HCT116 (cell line): ENCODE measurements around the gene SLC12A5. TPM values are rescaled to one million over a fixed set of nuclear protein-coding genes. Genes with fewer than 3 reads are reported as not detected.

Experiments
- ATAC-seq: fragments of 200-7000 bp; cut with Tn5 transposase; 2 replicates; pipeline ENCODE4 v1.9.1; 2020; ENCODE audit warnings: mild to moderate bottlenecking, moderate library complexity
- BruUV-seq: library from RNA; stranded (reverse); fragments of 400-500 nt; replicated peaks from 2 replicates; lab custom pipeline; 2021; lab: Mats Ljungman, UMichigan
- CTCF ChIA-PET: fragments of 300-600 bp; sonication (Branson Sonifier 250); formaldehyde crosslinking; loops from one replicate; lab custom pipeline; 2021; ENCODE audit warnings: antibody characterized with exemption; lab: Charles Lee
- POLR2A ChIA-PET: fragments of 300-600, 350-600 bp; sonication (Branson Sonifier 250); formaldehyde crosslinking; loops from one replicate; lab custom pipeline; 2021; ENCODE audit warnings: antibody characterized with exemption; lab: Charles Lee
- RAD21 ChIA-PET, 2 experiments: fragments of 300-600 bp; sonication (Branson Sonifier 250); formaldehyde crosslinking; loops; one replicate each; lab custom pipeline; 2023; ENCODE audit warnings: low total read pairs in 2 of 2; ENCODE audit not compliant: uncharacterized antibody in 2 of 2, unreplicated experiment in 2 of 2, low non-redundant PET in 1 of 2; lab: Charles Lee
- DNase-seq: peaks from one replicate; pipeline ENCODE4 v3.0.0-alpha.2; 2010; ENCODE audit warnings: low read depth, low spot score
- H2AFZ ChIP-seq: fragments of 200-600 bp; shearing (Covaris generic), sonication (generic); 2 replicates; pipeline ENCODE4 v1.6.1; 2017; ENCODE audit warnings: low read depth, mixed run types, mixed read lengths, antibody characterized with exemption, low read length; ENCODE audit not compliant: poor library complexity, severe bottlenecking
- H3K27ac ChIP-seq: 2 replicates; pipeline ENCODE4 v1.5.1; 2012; ENCODE audit warnings: low read depth, low read length
- H3K27me3 ChIP-seq: fragments of 200-600 bp; sonication (generic); 2 replicates; pipeline ENCODE4 v1.6.1; 2016; ENCODE audit warnings: mixed run types, low read length, mixed read lengths; ENCODE audit not compliant: insufficient read depth
- H3K36me3 ChIP-seq, 2 experiments: fragments of 200-500 bp in 1 of 2; fragments of 200-600 bp in 1 of 2; sonication (Bioruptor generic) in 1 of 2; sonication (generic) in 1 of 2; 2 replicates each; pipeline versions ENCODE4 v1.5.1 to v1.6.1; 2014 to 2016; ENCODE audit warnings: low read length in 2 of 2, inconsistent platforms in 1 of 2, mixed read lengths in 1 of 2, mixed run types in 1 of 2; ENCODE audit not compliant: insufficient read depth in 2 of 2, control insufficient read depth in 1 of 2
- H3K4me1 ChIP-seq, 2 experiments: fragments of 200-600 bp in 1 of 2; sonication (generic) in 1 of 2; 2 replicates each; pipeline versions ENCODE4 v1.5.1 to v1.6.1; 2012 to 2017; ENCODE audit warnings: low read length in 2 of 2, inconsistent platforms in 1 of 2, mild to moderate bottlenecking in 1 of 2, mixed read lengths in 1 of 2, mixed run types in 1 of 2, moderate library complexity in 1 of 2; ENCODE audit not compliant: insufficient read depth in 2 of 2, control insufficient read depth in 1 of 2
- H3K4me2 ChIP-seq: fragments of 200-600 bp; sonication (generic); 2 replicates; pipeline ENCODE4 v1.6.1; 2017; ENCODE audit warnings: mixed run types, low read length, mixed read lengths
- H3K4me3 ChIP-seq, 2 experiments: fragments of 200-600 bp in 1 of 2; sonication (generic) in 1 of 2; replicated peaks in 1 of 2; 2 replicates each; pipeline ENCODE4 v1.5.1; 2011 to 2016; ENCODE audit warnings: low read length in 2 of 2, control low read depth in 1 of 2, low read depth in 1 of 2, mild to moderate bottlenecking in 1 of 2, mixed read lengths in 1 of 2, mixed run types in 1 of 2
- H3K79me2 ChIP-seq: fragments of 200-600 bp; sonication (generic); 2 replicates; pipeline ENCODE4 v1.6.1; 2017; ENCODE audit warnings: mild to moderate bottlenecking, mixed run types, low read length, moderate library complexity, mixed read lengths; ENCODE audit not compliant: insufficient read depth
- H3K9ac ChIP-seq: fragments of 200-600 bp; sonication (generic); 2 replicates; pipeline ENCODE4 v1.6.1; 2016; ENCODE audit warnings: low read length, mixed read lengths
- H3K9me2 ChIP-seq: fragments of 200-600 bp; sonication (generic), shearing (Covaris generic); 2 replicates; pipeline ENCODE4 v1.6.1; 2017; ENCODE audit warnings: mixed run types, mild to moderate bottlenecking, moderate library complexity; ENCODE audit not compliant: insufficient read depth
- H3K9me3 ChIP-seq, 2 experiments: fragments of 200-500 bp in 1 of 2; fragments of 200-600 bp in 1 of 2; sonication (Bioruptor generic) in 1 of 2; sonication (generic) in 1 of 2; 2 replicates each; pipeline ENCODE4 v1.6.1; 2014 to 2017; ENCODE audit warnings: low read length in 2 of 2, mixed read lengths in 2 of 2, inconsistent platforms in 1 of 2, low read depth in 1 of 2, mild to moderate bottlenecking in 1 of 2, mixed run types in 1 of 2, moderate library complexity in 1 of 2; ENCODE audit not compliant: control insufficient read depth in 1 of 2, insufficient read depth in 1 of 2
- H4K20me1 ChIP-seq: fragments of 200-600 bp; sonication (generic), shearing (Covaris generic); 2 replicates; pipeline ENCODE4 v1.6.1; 2017; ENCODE audit warnings: mixed run types, mild to moderate bottlenecking, moderate library complexity; ENCODE audit not compliant: insufficient read depth
- CBX3 ChIP-seq: IDR thresholded peaks from 2 replicates; pipeline ENCODE4 v1.6.1; 2012; ENCODE audit warnings: low read depth
- CEBPB ChIP-seq: IDR thresholded peaks from 2 replicates; pipeline ENCODE4 v1.6.1; 2012; ENCODE audit warnings: low read depth
- CTCF ChIP-seq, 3 experiments: fragments of 200-600 bp in 1 of 3; sonication (generic) in 1 of 3; IDR thresholded peaks in 2 of 3; conservative IDR thresholded peaks in 1 of 3; 2 replicates each; pipeline ENCODE4 v1.5.1; 2012 to 2017; ENCODE audit warnings: low read depth in 2 of 3, low read length in 2 of 3, antibody characterized with exemption in 1 of 3, borderline replicate concordance in 1 of 3, control low read depth in 1 of 3, mild to moderate bottlenecking in 1 of 3, mixed read lengths in 1 of 3, mixed run types in 1 of 3, moderate library complexity in 1 of 3; ENCODE audit not compliant: insufficient read depth in 1 of 3
- EZH2phosphoT487 ChIP-seq: fragments of 200-600 bp; IDR thresholded peaks from 2 replicates; pipeline ENCODE4 v1.6.1; 2018; ENCODE audit warnings: antibody characterized with exemption, borderline replicate concordance
- MAX ChIP-seq: IDR thresholded peaks from 2 replicates; pipeline ENCODE4 v1.6.1; 2012
- POLR2A ChIP-seq: IDR thresholded peaks from 2 replicates; pipeline ENCODE4 v1.7.0; 2011; ENCODE audit warnings: borderline replicate concordance; ENCODE audit not compliant: insufficient read depth, insufficient read length; ENCODE audit errors: extremely low read depth
- POLR2AphosphoS5 ChIP-seq: IDR thresholded peaks from 2 replicates; pipeline ENCODE4 v1.6.1; 2011; ENCODE audit warnings: mild to moderate bottlenecking, low read depth, low read length, moderate library complexity
- RAD21 ChIP-seq: IDR thresholded peaks from 2 replicates; pipeline ENCODE4 v1.6.1; 2012; ENCODE audit warnings: low read depth, mild to moderate bottlenecking
- REST ChIP-seq: IDR thresholded peaks from 2 replicates; pipeline ENCODE4 v1.6.1; 2012; ENCODE audit warnings: low read depth
- SIN3A ChIP-seq: IDR thresholded peaks from 2 replicates; pipeline ENCODE4 v1.6.1; 2012; ENCODE audit warnings: low read depth
- SRF ChIP-seq: IDR thresholded peaks from 2 replicates; pipeline ENCODE4 v1.6.1; 2012; ENCODE audit warnings: low read depth
- TCF7L2 ChIP-seq: IDR thresholded peaks from 2 replicates; pipeline ENCODE4 v1.7.0; 2011; ENCODE audit warnings: borderline replicate concordance, inconsistent platforms; ENCODE audit not compliant: insufficient read depth, insufficient read length; ENCODE audit errors: extremely low read depth
- YY1 ChIP-seq: IDR thresholded peaks from 2 replicates; pipeline ENCODE4 v1.6.1; 2011; ENCODE audit warnings: low read length, low read depth, moderate library complexity, mild to moderate bottlenecking; ENCODE audit not compliant: insufficient replicate concordance; ENCODE audit errors: extremely low read depth
- ZFX ChIP-seq: fragments of 450-650 bp; IDR thresholded peaks from 2 replicates; pipeline ENCODE4 v1.6.1; 2017
- ZNF274 ChIP-seq: fragments of 200-500 bp; sonication (Bioruptor generic); IDR thresholded peaks from 2 replicates; pipeline ENCODE4 v1.6.1; 2014; ENCODE audit warnings: mild to moderate bottlenecking, low read depth, low read length, inconsistent platforms
- intact Hi-C: fragments of 100-400 bp; cut with micrococcal nuclease; formaldehyde crosslinking; loops from 2 replicates; pipeline ENCODE4 v1.10.0; 2022
- total RNA-seq: library from RNA; stranded (reverse); gene quantifications from one replicate; pipeline ENCODE4 v1.2.1, GENCODE V29; 2021; ENCODE audit not compliant: unreplicated experiment

Gene SLC12A5
- total RNA-seq, 1 experiment from 2014 or later = 1.9 TPM

GRCh38 chr20:46104262-46104661, 75.2 kb downstream of the SLC12A5 start:
- POLR2A ChIA-PET = no interaction called here
- ATAC-seq = no peak

More at GRCh38 chr20:46104262-46104661, 75.2 kb downstream of the SLC12A5 start:
- no peaks in the 10 kb centered on the region for H3K27me3 ChIP-seq
- TF ChIP-seq EZH2phosphoT487 = no peak
- no peak for TF ChIP-seq CTCF (IDR thresholded peaks at IDR 0.05 in 2 of 3, conservative IDR thresholded peaks at IDR 0.05 in 1 of 3; ENCODE audit: borderline replicate concordance in 1 of 3, insufficient read depth in 1 of 3, low read depth in 2 of 3, low read length in 2 of 3)
- TF ChIP-seq ZFX = no peak
- TF ChIP-seq CEBPB = no peak
- TF ChIP-seq CBX3 = no peak
- TF ChIP-seq MAX = no peak
- TF ChIP-seq POLR2A = no peak
- TF ChIP-seq SRF = no peak
- no peak for TF ChIP-seq YY1
- no peak for TF ChIP-seq SIN3A
- TF ChIP-seq ZNF274 = no peak
- TF ChIP-seq RAD21 = no peak
- TF ChIP-seq TCF7L2 = no peak
- no peak for TF ChIP-seq POLR2AphosphoS5
- TF ChIP-seq REST = no peak
- TF ChIP-seq, all 23 proteins: peak for 0
- Histone ChIP-seq H3K9me2 (no peaks in the 10 kb centered on the region), H3K9ac (no peak overlapping the region), H3K9me3 (no peaks in the 10 kb centered on the region), H3K36me3 (no peaks in the 10 kb centered on the region), H3K4me2 (no peak overlapping the region), H4K20me1 (no peaks in the 10 kb centered on the region), H3K27ac (no peak overlapping the region), H2AFZ (no peak overlapping the region), H3K4me3 (no peak overlapping the region), H3K79me2 (no peaks in the 10 kb centered on the region), H3K4me1 (no peaks in the 10 kb centered on the region)
- RAD21 ChIA-PET = no interaction called here
- no TSS peak for BruUV-seq
- no peak for DNase-seq
- CTCF ChIA-PET = no interaction called here
- intact Hi-C loops = no loop called here
